Measurements from ENCODE around the gene SLMAP.
A peak's percentile ranks its signal among the peaks of the same experiment; 100 is the strongest.

The SLMAP gene

DNA sequence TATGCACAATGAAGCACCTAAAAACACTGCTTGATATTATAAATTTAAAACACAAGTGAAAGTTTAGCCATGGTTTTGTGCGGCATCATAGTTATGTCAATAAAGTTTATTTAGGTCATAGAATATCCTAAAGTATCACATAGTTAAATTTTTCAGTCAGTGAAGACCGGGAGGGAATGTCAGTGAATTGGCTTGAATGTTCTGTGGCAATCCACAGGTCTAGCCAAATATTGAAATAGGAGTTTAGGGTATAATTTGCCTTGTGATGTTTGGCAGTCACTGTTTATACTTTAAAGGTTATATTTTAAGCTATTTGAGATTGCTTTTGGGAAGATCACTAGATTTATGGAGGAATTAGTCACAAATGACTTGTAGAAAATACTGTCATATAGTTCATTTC is 172.4 kb downstream of the SLMAP start:
- no peak overlapping the region for H3K9ac ChIP-seq (ENCODE audit: low read length)
- peaks cover 50% of the 10 kb centered on the region for H3K36me3 ChIP-seq (ENCODE audit: insufficient read depth, low read length)
- no peaks in the 10 kb centered on the region for H3K9me3 ChIP-seq (ENCODE audit: low read length)
- H3K27ac ChIP-seq (ENCODE audit: low read depth, low read length): no peak overlapping the region
- H3K4me1 ChIP-seq (ENCODE audit: insufficient read depth, low read length): peaks cover 26% of the 10 kb centered on the region
- no peak overlapping the region for H3K4me3 ChIP-seq (ENCODE audit: low read depth in 1 of 2, low read length in 2 of 2)
- H3K27me3 ChIP-seq (ENCODE audit: control insufficient read depth in 1 of 2, insufficient read depth in 2 of 2, low read length in 2 of 2): no peaks in the 10 kb centered on the region

DNA sequence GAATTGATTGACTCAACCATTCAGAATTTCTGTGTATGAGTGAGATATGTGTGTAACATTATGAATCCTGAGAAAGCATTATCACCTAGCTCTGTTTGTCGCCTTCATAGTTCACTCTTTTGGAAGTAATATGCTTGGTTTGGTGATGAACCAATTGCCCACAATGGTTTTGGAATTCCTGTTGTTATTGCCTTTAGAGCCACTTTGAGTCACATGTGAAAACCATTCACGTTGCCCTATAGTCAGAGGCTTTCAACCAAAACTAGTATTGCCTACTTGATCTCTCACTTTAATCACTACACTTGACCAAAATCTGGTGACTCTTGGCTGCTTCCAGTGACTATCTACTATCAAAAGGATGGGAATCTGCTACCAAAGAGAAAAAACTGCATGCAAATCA is 173.9 kb downstream of the SLMAP start:
- no peak overlapping the region for H3K4me3 ChIP-seq (ENCODE audit: low read depth in 1 of 2, low read length in 2 of 2)
- H3K27me3 ChIP-seq (ENCODE audit: control insufficient read depth in 1 of 2, insufficient read depth in 2 of 2, low read length in 2 of 2): no peaks in the 10 kb centered on the region
- H3K9ac ChIP-seq (ENCODE audit: low read length): no peak overlapping the region
- peak overlapping the region; percentile 55 for H3K27ac ChIP-seq (ENCODE audit: low read depth, low read length)
- peaks cover 20% of the 10 kb centered on the region for H3K4me1 ChIP-seq (ENCODE audit: insufficient read depth, low read length)
- H3K36me3 ChIP-seq (ENCODE audit: insufficient read depth, low read length): peaks cover 50% of the 10 kb centered on the region
- no peaks in the 10 kb centered on the region for H3K9me3 ChIP-seq (ENCODE audit: low read length)

DNA sequence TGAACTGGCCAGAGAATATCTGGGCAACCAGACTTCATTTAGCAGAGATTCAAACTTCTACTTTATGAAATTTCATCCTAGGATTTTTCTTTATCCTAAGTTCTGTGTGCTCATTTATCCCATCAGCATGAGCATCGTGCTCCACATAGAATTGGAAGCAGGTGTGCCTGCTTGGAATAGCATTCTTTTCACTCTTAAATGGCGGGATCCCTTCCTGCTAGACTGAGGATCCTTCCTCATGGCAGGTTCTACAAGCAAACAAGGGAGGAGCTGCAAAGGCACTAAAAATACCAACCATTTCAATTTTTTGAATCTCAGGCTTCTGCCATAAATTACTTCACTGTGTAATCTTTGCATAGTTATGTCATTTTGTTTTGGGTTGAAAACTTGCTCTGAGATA is 177.5 kb downstream of the SLMAP start:
- peaks cover 33% of the 10 kb centered on the region for H3K36me3 ChIP-seq (ENCODE audit: insufficient read depth, low read length)
- no peaks in the 10 kb centered on the region for H3K4me1 ChIP-seq (ENCODE audit: insufficient read depth, low read length)
- no peaks in the 10 kb centered on the region for H3K9me3 ChIP-seq (ENCODE audit: low read length)
- H3K27ac ChIP-seq (ENCODE audit: low read depth, low read length): no peak overlapping the region
- H3K27me3 ChIP-seq (ENCODE audit: control insufficient read depth in 1 of 2, insufficient read depth in 2 of 2, low read length in 2 of 2): no peaks in the 10 kb centered on the region
- H3K9ac ChIP-seq (ENCODE audit: low read length): no peak overlapping the region
- no peak overlapping the region for H3K4me3 ChIP-seq (ENCODE audit: low read depth in 1 of 2, low read length in 2 of 2)

DNA sequence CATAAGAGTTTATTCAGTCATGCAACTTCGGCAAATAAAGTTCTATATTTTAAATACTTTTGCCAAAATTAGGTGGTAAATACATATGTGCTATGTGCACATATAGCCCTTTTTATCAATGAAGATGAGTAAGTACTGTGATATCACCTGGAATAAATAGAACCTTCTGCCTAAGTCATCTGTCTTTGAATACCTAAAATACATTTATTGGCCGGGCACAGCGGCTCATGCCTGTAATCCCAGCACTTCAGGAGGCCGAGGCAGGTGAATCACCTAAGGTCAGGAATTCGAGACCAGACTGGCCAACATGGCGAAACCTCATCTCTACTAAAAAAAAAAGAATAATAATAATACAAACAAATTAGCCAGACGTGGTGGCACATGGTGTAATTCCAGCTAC is 178.3 kb downstream of the SLMAP start:
- no peak overlapping the region for H3K4me3 ChIP-seq (ENCODE audit: low read depth in 1 of 2, low read length in 2 of 2)
- H3K27me3 ChIP-seq (ENCODE audit: control insufficient read depth in 1 of 2, insufficient read depth in 2 of 2, low read length in 2 of 2): no peaks in the 10 kb centered on the region
- no peaks in the 10 kb centered on the region for H3K9me3 ChIP-seq (ENCODE audit: low read length)
- H3K4me1 ChIP-seq (ENCODE audit: insufficient read depth, low read length): no peaks in the 10 kb centered on the region
- H3K27ac ChIP-seq (ENCODE audit: low read depth, low read length): no peak overlapping the region
- H3K9ac ChIP-seq (ENCODE audit: low read length): no peak overlapping the region
- peaks cover 28% of the 10 kb centered on the region for H3K36me3 ChIP-seq (ENCODE audit: insufficient read depth, low read length)

DNA sequence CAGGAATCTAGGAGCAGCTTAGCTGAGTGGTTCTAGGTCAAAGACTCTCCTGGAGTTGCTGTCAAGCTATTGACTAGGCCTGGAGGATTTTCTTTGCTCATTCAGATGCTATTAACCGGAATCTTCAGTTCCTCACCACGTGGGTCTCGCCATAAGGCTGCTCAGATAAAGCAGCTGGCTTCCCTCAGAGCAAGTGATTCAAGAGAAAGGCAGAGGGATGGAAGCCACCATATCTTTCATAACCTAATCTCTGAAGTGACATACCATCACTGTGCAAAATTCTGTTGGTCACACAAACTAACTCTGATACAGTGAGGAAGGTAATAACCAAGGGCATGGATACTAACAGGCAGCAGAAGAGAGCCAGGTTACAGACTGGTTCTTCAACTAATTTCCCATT is 179.4 kb downstream of the SLMAP start:
- H3K4me3 ChIP-seq (ENCODE audit: low read depth in 1 of 2, low read length in 2 of 2): no peak overlapping the region
- no peaks in the 10 kb centered on the region for H3K4me1 ChIP-seq (ENCODE audit: insufficient read depth, low read length)
- peaks cover 22% of the 10 kb centered on the region for H3K36me3 ChIP-seq (ENCODE audit: insufficient read depth, low read length)
- H3K9ac ChIP-seq (ENCODE audit: low read length): no peak overlapping the region
- H3K9me3 ChIP-seq (ENCODE audit: low read length): no peaks in the 10 kb centered on the region
- no peaks in the 10 kb centered on the region for H3K27me3 ChIP-seq (ENCODE audit: control insufficient read depth in 1 of 2, insufficient read depth in 2 of 2, low read length in 2 of 2)
- H3K27ac ChIP-seq (ENCODE audit: low read depth, low read length): no peak overlapping the region

DNA sequence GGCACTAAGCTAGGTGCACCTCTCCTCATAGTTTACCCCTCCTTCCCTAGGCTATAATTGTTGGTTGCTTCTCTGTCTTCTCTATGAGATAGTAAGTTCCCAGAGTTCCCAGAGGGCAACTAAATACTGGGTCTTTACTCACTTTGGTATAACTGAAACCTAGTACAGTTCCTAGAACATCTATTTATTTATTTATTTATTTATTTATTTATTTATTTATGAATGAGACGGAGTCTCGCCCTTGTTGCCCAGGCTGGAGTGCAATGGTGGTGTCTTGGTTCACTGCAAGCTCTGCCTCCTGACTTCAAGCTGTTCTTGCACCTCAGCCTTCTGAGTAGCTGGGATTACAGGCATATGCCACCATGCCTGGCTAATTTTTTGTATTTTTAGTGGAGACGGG is 181.0 kb downstream of the SLMAP start:
- H3K9ac ChIP-seq (ENCODE audit: low read length): no peak overlapping the region
- no peak overlapping the region for H3K4me3 ChIP-seq (ENCODE audit: low read depth in 1 of 2, low read length in 2 of 2)
- no peaks in the 10 kb centered on the region for H3K27me3 ChIP-seq (ENCODE audit: control insufficient read depth in 1 of 2, insufficient read depth in 2 of 2, low read length in 2 of 2)
- no peaks in the 10 kb centered on the region for H3K9me3 ChIP-seq (ENCODE audit: low read length)
- no peak overlapping the region for H3K27ac ChIP-seq (ENCODE audit: low read depth, low read length)
- H3K4me1 ChIP-seq (ENCODE audit: insufficient read depth, low read length): peaks cover under 1% of the 10 kb centered on the region
- peaks cover 13% of the 10 kb centered on the region for H3K36me3 ChIP-seq (ENCODE audit: insufficient read depth, low read length)

DNA sequence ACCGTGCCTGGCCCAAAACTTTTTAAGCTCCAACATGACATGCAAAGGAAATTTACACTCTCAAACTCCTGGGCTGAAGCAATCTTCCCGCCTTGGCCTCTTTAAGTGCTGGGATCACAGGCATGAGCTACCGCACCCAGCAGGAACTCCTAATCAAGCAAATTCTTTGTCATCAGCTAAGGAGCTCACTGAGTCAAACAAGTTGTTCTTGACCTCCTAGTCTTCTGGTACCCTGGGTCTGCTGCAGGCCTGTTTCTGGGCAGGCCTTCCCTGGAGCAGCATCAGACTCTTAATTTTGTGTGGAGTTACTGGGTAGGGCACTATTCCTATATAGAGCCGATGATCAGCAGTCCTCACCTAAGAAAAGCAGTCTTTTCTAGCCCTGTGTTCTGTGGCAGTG is 183.7 kb downstream of the SLMAP start:
- Histone ChIP-seq H3K9ac (ENCODE audit: low read length) (no peak overlapping the region), H3K27me3 (ENCODE audit: control insufficient read depth in 1 of 2, insufficient read depth in 2 of 2, low read length in 2 of 2) (no peaks in the 10 kb centered on the region), H3K36me3 (ENCODE audit: insufficient read depth, low read length) (no peaks in the 10 kb centered on the region), H3K27ac (ENCODE audit: low read depth, low read length) (no peak overlapping the region), H3K4me1 (ENCODE audit: insufficient read depth, low read length) (peaks cover 27% of the 10 kb centered on the region), H3K9me3 (ENCODE audit: low read length) (no peaks in the 10 kb centered on the region), H3K4me3 (ENCODE audit: low read depth in 1 of 2, low read length in 2 of 2) (no peak overlapping the region)

DNA sequence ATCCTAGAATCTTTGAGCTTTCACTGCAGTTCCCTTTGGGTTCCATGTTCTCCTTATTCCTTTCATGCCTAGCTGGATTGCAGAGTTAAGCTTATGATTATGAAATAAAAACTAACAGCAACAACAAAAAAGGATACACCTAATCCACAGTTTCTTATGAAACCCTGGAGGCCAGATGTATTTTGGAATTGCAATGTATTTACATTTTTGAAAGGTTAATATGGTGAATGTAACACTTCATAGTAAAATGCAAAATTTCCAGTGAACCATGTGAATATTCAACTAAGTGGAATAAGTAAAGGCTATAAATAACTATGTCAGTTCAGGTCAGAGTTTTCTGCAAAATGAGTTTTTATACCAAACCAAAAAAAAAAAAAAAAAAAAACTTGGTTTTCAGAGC is 186.3 kb downstream of the SLMAP start:
- no peaks in the 10 kb centered on the region for H3K36me3 ChIP-seq (ENCODE audit: insufficient read depth, low read length)
- no peak overlapping the region for H3K4me3 ChIP-seq (ENCODE audit: low read depth in 1 of 2, low read length in 2 of 2)
- H3K4me1 ChIP-seq (ENCODE audit: insufficient read depth, low read length): peaks cover 37% of the 10 kb centered on the region
- H3K27ac ChIP-seq (ENCODE audit: low read depth, low read length): peak overlapping the region; percentile 45
- H3K27me3 ChIP-seq (ENCODE audit: control insufficient read depth in 1 of 2, insufficient read depth in 2 of 2, low read length in 2 of 2): no peaks in the 10 kb centered on the region
- no peaks in the 10 kb centered on the region for H3K9me3 ChIP-seq (ENCODE audit: low read length)
- no peak overlapping the region for H3K9ac ChIP-seq (ENCODE audit: low read length)

DNA sequence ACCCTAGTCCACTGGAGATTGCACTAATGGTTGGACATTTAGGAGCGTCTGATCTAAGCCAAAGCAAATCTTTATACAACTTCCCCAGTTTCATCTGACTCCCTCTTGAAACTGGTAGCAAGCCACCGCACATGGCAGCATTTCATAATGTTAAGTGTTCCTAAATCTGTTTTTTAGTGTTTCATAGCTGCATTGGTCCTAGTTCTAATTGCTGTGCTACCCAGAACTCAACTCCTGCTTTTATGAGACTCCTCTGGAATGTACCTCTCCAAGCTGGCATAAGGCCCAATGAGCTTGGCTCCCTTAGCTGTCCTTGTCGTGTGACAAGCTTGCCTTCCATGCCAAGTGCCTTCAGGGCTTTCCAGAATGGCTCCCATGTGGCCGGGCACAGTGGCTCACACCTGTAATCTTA is 186.8 kb downstream of the SLMAP start:
- Histone ChIP-seq H3K27ac (ENCODE audit: low read depth, low read length) (peak overlapping the region; percentile 45), H3K27me3 (ENCODE audit: control insufficient read depth in 1 of 2, insufficient read depth in 2 of 2, low read length in 2 of 2) (no peaks in the 10 kb centered on the region), H3K4me1 (ENCODE audit: insufficient read depth, low read length) (peaks cover 37% of the 10 kb centered on the region), H3K9me3 (ENCODE audit: low read length) (no peaks in the 10 kb centered on the region), H3K36me3 (ENCODE audit: insufficient read depth, low read length) (no peaks in the 10 kb centered on the region), H3K4me3 (ENCODE audit: low read depth in 1 of 2, low read length in 2 of 2) (peak overlapping the region in 1 of 2 donors; percentile 8), H3K9ac (ENCODE audit: low read length) (no peak overlapping the region)

DNA sequence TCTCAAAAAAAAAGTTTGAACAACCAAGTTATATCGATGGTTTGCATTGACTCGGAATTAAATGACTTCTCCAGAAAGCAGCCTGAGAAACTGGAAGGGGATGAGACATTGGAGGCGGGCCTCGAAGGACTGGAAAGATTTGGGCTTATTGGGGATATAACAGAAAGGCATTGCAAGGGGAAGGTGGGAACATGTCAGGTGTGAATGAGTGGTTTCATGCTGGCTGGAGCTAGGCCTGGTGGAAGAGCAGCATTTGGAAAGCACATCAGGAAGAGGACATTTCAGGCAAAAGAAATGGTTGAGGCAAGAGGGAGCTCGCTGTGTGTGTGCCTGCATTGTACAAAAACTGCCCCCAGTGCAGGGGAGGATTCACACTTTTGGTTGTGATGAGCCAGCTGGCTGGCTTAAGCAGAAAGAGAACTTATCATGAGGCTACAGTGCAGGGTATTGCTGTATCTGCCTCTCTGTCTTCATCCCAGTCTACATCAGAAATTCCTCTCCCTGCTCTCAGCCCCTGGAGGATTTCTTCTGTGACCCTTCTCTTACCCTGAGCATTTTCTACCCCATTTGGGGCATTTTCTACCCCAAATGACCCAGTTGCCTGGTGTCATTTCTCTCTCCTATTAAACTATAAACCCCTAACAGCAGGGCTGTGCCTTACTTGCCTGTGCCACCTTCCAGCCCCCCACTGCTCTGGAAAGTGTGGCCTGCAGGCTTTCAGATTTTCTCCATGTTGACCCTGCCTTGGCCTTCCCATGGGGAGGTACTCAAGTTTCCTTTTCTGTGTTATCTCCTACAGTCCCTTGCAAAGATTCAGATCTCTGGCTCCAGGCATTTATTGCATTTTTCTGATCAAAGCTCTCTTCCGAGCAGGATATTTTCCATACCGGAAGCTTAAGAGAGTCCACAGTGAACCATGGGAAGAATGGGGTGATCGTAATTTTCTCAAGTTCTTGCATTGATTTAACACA is 187.7 kb downstream of the SLMAP start:
- H3K27ac ChIP-seq (ENCODE audit: low read depth, low read length): peak overlapping the region; percentile 45
- H3K36me3 ChIP-seq (ENCODE audit: insufficient read depth, low read length): no peaks in the 10 kb centered on the region

DNA sequence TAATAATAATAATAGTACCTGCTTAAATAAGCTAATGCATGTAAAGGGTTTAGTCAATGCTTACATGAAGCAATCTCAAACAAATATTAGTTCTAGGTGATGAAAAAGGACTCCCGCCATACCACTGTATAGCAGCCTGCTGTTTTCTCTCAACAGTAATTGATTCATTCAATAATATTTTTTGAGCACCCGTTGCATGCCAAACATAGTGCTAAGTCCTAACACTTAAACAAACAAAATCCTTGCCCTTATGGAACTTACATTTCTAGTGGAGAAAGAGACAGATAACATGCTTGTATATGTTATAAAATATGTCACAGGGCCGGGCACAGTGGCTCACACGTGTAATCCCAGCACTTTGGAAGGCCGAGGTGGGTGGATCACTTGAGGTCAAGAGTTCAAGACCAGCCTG is 190.9 kb downstream of the SLMAP start:
- peaks cover 73% of the 10 kb centered on the region for H3K4me1 ChIP-seq (ENCODE audit: insufficient read depth, low read length)
- no peaks in the 10 kb centered on the region for H3K9me3 ChIP-seq (ENCODE audit: low read length)
- no peak overlapping the region for H3K27ac ChIP-seq (ENCODE audit: low read depth, low read length)
- H3K4me3 ChIP-seq (ENCODE audit: low read depth in 1 of 2, low read length in 2 of 2): no peak overlapping the region
- H3K36me3 ChIP-seq (ENCODE audit: insufficient read depth, low read length): no peaks in the 10 kb centered on the region
- H3K9ac ChIP-seq (ENCODE audit: low read length): no peak overlapping the region
- H3K27me3 ChIP-seq (ENCODE audit: control insufficient read depth in 1 of 2, insufficient read depth in 2 of 2, low read length in 2 of 2): no peaks in the 10 kb centered on the region

More for the DNA sequence above, 187.7 kb downstream of the SLMAP start:
- Histone ChIP-seq H3K9ac (ENCODE audit: low read length) (no peak overlapping the region), H3K9me3 (ENCODE audit: low read length) (no peaks in the 10 kb centered on the region), H3K4me3 (ENCODE audit: low read depth in 1 of 2, low read length in 2 of 2) (no peak overlapping the region), H3K4me1 (ENCODE audit: insufficient read depth, low read length) (peaks cover 46% of the 10 kb centered on the region), H3K27me3 (ENCODE audit: control insufficient read depth in 1 of 2, insufficient read depth in 2 of 2, low read length in 2 of 2) (no peaks in the 10 kb centered on the region)
